HUES48 (cell line): ENCODE results near the gene RPS6KA3.

Experiments used
- H3K27ac ChIP-seq: one replicate; pipeline ENCODE4 v1.7.0; 2013; ENCODE audit warnings: low read depth, low read length, inconsistent platforms
- H3K27me3 ChIP-seq: 2 replicates; pipeline ENCODE4 v1.6.1; 2013; ENCODE audit warnings: mild to moderate bottlenecking, low read length; ENCODE audit not compliant: control insufficient read depth, insufficient read depth
- H3K36me3 ChIP-seq: 2 replicates; pipeline ENCODE4 v1.6.1; 2013; ENCODE audit warnings: low read length; ENCODE audit not compliant: control insufficient read depth, insufficient read depth
- H3K4me1 ChIP-seq: 2 replicates; pipeline ENCODE4 v1.6.1; 2013; ENCODE audit warnings: mild to moderate bottlenecking, low read length; ENCODE audit not compliant: control insufficient read depth, insufficient read depth
- H3K4me3 ChIP-seq: 2 replicates; pipeline ENCODE4 v1.5.1; 2013; ENCODE audit warnings: mild to moderate bottlenecking, low read depth, low read length
- H3K9ac ChIP-seq: 2 replicates; pipeline ENCODE4 v1.6.1; 2013; ENCODE audit warnings: mild to moderate bottlenecking, low read depth, low read length, moderate library complexity
- H3K9me3 ChIP-seq: 2 replicates; pipeline ENCODE4 v1.6.1; 2013; ENCODE audit warnings: low read length; ENCODE audit not compliant: control insufficient read depth, insufficient read depth

The RPS6KA3 gene

DNA sequence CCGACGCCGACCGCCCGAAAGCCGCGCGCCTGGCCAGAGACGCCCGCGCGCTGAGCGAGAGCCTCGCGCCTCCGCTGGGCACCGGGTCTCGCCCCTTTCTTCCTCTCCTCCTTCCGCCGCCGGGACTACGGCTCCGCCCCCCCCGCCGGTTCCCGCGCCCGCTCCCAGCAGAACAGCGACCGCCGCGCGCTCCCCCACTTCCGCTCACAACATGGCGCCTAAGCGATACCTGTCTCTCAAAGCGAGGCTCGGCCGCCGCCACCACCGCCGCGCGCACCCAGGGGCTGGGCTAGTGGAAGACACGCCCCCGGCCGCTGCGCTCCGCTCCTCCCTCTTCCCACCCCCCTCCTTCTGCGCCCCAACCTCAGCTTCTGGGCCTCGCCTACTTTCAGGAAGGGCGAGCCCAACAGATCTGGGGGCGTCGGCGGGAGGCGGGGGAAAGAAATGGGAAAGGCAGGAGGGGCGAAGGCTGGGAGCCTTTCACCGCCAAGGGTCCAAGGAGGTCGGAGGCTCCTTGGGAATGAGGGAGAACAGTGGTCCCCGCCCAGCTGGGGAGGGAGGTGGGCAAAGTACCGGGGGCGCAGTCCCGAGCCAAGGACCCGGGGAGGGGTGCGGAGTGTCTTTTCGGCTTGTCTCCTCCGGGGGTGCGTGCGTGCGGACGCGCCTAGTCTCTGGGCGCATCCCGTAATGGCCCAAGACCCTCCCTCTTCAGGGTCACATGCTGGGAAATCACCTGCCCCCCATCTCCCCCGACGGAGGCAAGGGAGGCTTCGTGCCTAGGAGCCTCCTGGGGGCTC, at the start of gene RPS6KA3:
TSS of gene RPS6KA3 (minus strand) at position 100 of the 797 bp plus-strand sequence. CDS start 277 bp downstream, outside the sequence.
- H3K36me3 ChIP-seq = no peaks in the 10 kb centered on the region
- no peaks in the 10 kb centered on the region for H3K9me3 ChIP-seq
- peak within 1 kb of the TSS; percentile 75 for H3K9ac ChIP-seq
- H3K4me3 ChIP-seq = peak within 1 kb of the TSS; percentile 87
- peaks cover 57% of the 10 kb centered on the region for H3K27me3 ChIP-seq
- H3K4me1 ChIP-seq = peaks cover 15% of the 10 kb centered on the region
- H3K27ac ChIP-seq = peak within 1 kb of the TSS; percentile 57

DNA sequence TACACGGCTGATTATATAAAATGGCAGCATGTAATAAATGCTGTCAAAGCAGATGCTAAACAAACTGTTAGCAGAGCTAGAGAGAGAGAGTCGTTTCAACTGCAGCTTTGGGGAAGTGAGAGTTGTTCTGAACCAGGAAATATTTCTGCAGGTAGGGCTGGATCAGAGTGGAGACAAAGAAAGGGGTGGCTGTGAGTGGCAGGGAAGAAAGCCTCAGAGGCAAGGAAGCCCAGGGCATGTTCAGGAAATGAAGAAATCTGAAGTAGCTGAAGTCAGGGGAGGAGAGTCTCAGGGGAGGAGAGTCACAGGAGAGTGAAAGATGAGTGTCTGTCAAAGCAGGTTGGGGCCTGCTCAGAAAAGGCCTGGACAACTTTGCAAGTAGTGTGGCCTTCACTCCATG, 48.4 kb upstream of the RPS6KA3 start:
- Histone ChIP-seq H3K9me3 (no peaks in the 10 kb centered on the region), H3K27me3 (no peaks in the 10 kb centered on the region), H3K4me3 (no peak overlapping the region), H3K36me3 (no peaks in the 10 kb centered on the region), H3K9ac (no peak overlapping the region), H3K27ac (no peak overlapping the region), H3K4me1 (no peaks in the 10 kb centered on the region)

DNA sequence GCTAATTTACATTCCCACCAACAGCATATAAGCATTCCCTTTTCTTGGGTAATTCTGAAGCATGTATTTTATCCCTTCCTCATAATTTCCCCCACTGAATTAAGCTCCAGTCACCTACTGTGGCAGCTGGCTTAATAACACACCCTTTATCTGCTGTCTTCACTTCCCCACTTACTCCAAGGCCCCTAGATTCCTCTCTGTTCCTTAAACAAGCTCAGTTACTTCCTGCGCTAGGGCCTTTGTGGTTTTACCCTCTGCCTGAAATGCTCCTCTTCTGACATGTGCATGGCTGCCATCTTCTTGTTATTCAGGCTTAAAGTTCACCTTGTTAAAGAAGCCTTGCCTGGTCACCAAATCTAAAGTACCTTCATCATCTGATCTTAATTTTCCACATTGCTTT, 47.2 kb upstream of the RPS6KA3 start:
- H3K36me3 ChIP-seq = no peaks in the 10 kb centered on the region
- H3K4me3 ChIP-seq = no peak overlapping the region
- H3K9ac ChIP-seq = no peak overlapping the region
- no peaks in the 10 kb centered on the region for H3K27me3 ChIP-seq
- no peaks in the 10 kb centered on the region for H3K9me3 ChIP-seq
- no peak overlapping the region for H3K27ac ChIP-seq
- H3K4me1 ChIP-seq = no peaks in the 10 kb centered on the region

DNA sequence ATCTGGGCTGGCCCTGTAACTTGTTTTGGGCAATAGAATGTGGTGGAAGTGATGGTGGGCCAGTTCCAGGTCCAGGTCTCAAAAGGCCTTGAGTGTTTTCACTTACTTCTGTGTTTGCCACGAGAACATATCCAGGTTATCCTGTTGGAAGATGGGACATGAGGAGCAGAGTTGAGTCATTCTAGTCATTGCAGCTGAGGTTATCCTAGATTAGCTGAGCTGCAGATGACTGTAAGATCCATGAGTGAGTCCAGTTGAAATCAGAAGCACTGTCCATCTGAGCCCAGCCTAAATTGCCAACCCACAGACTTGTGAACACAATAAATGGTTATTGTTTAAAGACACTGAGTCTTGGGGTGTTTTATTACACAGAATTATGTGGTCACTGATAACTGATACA, 45.3 kb upstream of the RPS6KA3 start:
- no peaks in the 10 kb centered on the region for H3K27me3 ChIP-seq
- no peak overlapping the region for H3K27ac ChIP-seq
- no peak overlapping the region for H3K4me3 ChIP-seq
- no peaks in the 10 kb centered on the region; the same call in 1 of the 2 replicates for H3K4me1 ChIP-seq
- H3K36me3 ChIP-seq = no peaks in the 10 kb centered on the region
- no peaks in the 10 kb centered on the region for H3K9me3 ChIP-seq
- no peak overlapping the region for H3K9ac ChIP-seq

DNA sequence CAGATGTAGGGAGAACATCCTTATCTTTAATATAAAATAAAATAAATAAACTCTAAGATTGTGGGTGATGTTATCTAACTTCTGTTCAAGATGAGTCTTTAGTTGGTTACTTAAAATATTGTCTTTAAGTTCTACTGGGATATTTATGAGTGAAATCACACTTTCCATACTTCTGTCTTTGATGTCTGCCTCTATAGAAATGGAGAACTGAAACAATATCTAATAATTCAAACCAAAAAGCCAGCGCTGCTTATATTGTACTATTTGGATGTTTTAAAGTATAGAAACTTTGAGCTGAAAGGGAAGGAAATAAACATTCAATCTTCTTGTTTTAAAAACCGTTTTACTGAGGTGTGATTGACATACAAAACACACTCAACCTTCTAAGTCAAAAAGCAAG, 44.8 kb upstream of the RPS6KA3 start:
- H3K4me3 ChIP-seq = no peak overlapping the region
- H3K27me3 ChIP-seq = no peaks in the 10 kb centered on the region
- H3K9me3 ChIP-seq = no peaks in the 10 kb centered on the region
- no peaks in the 10 kb centered on the region; the same call in 1 of the 2 replicates for H3K4me1 ChIP-seq
- no peak overlapping the region for H3K9ac ChIP-seq
- H3K27ac ChIP-seq = no peak overlapping the region
- no peaks in the 10 kb centered on the region for H3K36me3 ChIP-seq

DNA sequence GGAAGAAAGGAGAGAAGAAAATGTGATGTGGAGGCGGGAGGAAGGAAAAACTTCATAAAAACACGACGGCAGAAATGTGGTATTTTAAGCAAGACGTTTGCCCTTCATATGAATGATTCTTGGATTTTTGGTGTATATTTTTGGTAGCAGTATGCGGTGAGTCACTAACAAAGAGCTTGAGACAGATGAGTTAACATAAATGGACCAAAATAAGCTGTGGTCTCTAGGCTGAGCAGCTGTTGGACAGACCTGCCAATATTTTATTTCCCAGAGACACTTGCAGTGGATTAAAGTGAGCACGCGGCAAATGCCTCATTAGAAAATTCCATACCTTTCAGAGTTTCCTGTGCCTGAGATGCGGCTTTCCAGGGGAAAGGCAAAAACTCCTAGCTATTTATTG, 43.1 kb upstream of the RPS6KA3 start:
- H3K36me3 ChIP-seq = no peaks in the 10 kb centered on the region
- no peak overlapping the region for H3K4me3 ChIP-seq
- no peak overlapping the region for H3K27ac ChIP-seq
- no peak overlapping the region for H3K9ac ChIP-seq
- H3K27me3 ChIP-seq = no peaks in the 10 kb centered on the region
- H3K4me1 ChIP-seq = no peaks in the 10 kb centered on the region; the same call in 1 of the 2 replicates
- H3K9me3 ChIP-seq = no peaks in the 10 kb centered on the region

DNA sequence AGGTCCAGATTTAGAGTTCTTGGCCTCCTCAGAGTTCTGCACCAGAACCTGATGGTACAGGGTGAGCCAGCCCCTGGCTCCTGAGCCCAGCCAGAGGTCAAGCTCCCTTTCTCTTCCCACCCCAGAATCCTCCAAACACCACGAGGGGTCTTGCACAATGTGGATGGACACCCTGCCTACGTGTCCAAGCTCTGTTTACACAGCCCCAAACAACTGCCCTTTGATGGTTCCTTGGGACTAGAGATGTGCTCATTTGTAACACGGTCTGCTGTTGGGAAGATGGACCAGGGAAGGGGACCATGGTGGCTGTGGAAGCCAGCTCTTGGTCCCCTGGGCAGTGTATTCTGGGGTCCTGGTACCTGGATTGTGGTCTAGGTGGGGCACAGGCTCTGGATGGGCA, 40.0 kb upstream of the RPS6KA3 start:
- Histone ChIP-seq H3K27ac (no peak overlapping the region), H3K27me3 (no peaks in the 10 kb centered on the region), H3K9ac (no peak overlapping the region), H3K4me1 (no peaks in the 10 kb centered on the region; the same call in 1 of the 2 replicates), H3K36me3 (no peaks in the 10 kb centered on the region), H3K4me3 (no peak overlapping the region), H3K9me3 (no peaks in the 10 kb centered on the region)

DNA sequence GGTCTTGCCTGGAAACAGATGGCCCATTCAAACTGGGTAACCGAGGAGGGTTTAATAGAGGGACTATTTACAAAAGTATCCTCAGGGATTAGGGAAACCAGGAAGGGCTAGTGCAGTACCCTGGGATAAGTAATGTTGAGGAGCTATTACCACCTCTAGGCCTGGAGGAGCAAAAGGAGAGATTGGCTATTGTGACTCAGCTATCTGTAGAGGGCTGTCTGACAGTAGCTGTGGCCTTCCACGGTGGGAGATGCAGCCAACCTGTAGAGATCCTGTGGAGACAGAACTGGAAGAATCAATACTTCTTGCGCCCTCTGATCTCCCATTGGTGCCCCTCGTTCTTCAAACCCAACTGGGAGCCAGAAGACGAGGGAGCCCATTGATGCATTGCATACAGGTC, 34.1 kb upstream of the RPS6KA3 start:
- Histone ChIP-seq H3K4me3 (no peak overlapping the region), H3K9me3 (no peaks in the 10 kb centered on the region), H3K27ac (no peak overlapping the region), H3K36me3 (no peaks in the 10 kb centered on the region), H3K27me3 (no peaks in the 10 kb centered on the region), H3K4me1 (no peaks in the 10 kb centered on the region), H3K9ac (no peak overlapping the region)

DNA sequence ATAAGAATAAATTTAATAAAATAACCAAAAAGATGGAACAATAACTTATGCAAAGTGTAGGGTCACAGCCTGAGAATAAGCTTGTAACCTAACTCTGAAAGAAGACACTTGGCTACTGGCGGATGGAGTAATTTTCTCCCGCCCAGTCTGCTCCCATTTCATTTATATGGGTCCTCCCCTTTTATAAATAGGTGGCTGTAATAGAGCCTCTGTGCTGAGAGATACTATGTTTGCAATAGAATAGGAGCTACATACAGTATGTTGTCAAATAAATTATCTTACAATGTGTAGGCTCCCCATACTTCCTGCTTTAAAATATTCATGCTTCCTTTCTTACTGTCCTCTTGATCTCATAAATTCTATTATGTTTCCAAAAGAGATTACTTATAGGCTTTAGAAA, 28.2 kb upstream of the RPS6KA3 start:
- H3K36me3 ChIP-seq = no peaks in the 10 kb centered on the region
- H3K27me3 ChIP-seq = no peaks in the 10 kb centered on the region
- H3K27ac ChIP-seq = no peak overlapping the region
- no peaks in the 10 kb centered on the region for H3K4me1 ChIP-seq
- no peak overlapping the region for H3K9ac ChIP-seq
- no peaks in the 10 kb centered on the region for H3K9me3 ChIP-seq
- H3K4me3 ChIP-seq = no peak overlapping the region

DNA sequence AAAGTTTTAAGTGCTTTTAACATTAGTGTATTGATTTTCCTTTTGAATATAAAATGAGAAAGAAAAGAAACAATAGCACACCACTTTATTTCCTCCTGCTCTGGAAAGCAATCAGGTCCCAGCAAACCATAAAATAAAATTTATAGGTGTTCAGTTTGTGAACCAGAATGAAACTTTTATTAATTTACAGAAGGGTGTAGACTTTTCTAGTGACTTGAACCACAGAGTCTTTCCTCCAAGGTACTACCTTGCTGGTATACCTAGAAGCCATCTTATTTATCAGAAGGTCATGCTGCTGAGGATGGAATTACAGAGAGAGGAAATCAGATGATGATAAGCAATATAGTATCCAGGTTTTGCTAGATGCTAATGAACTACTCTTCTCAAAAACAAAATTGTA, 27.6 kb upstream of the RPS6KA3 start:
- no peaks in the 10 kb centered on the region for H3K4me1 ChIP-seq
- no peaks in the 10 kb centered on the region for H3K9me3 ChIP-seq
- no peak overlapping the region for H3K9ac ChIP-seq
- H3K36me3 ChIP-seq = no peaks in the 10 kb centered on the region
- H3K27me3 ChIP-seq = no peaks in the 10 kb centered on the region
- no peak overlapping the region for H3K27ac ChIP-seq
- no peak overlapping the region for H3K4me3 ChIP-seq

DNA sequence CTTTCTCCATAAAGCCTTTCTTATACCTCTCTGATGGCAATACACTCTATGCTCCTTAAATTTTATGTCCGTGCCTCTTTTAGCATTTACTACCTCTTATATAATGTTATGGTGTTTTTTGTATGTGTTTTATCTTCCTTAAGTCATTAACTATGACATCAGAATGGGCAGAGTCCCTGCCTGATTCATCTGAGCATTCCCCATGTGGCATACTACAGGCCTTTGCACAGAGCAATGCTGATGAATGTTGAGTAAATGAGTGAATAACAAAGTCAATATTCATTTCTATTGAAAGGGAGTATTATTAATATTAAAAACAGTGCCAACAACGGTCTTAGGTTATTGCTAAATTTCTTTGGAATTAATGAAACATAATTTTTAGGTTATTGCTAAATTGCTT, 18.8 kb upstream of the RPS6KA3 start:
- no peaks in the 10 kb centered on the region for H3K27me3 ChIP-seq
- H3K9ac ChIP-seq = no peak overlapping the region
- no peaks in the 10 kb centered on the region for H3K4me1 ChIP-seq
- no peak overlapping the region for H3K4me3 ChIP-seq
- no peaks in the 10 kb centered on the region for H3K36me3 ChIP-seq
- no peak overlapping the region for H3K27ac ChIP-seq
- no peaks in the 10 kb centered on the region; the same call in 1 of the 2 replicates for H3K9me3 ChIP-seq
